MG63 (cell line): Measurements from ENCODE around the gene ZBED2. TPM values are rescaled to one million over a fixed set of nuclear protein-coding genes. Genes with fewer than 3 reads are reported as not detected.
"Not testable (repeated sequence)": the region's sequence is repeated elsewhere in the genome, so short reads cannot be mapped to it uniquely, and the experiment has no call there.

Experiments
- DNase-seq: peaks from one replicate; pipeline ENCODE4 v3.0.0-alpha.2; 2020
- H3K27me3 ChIP-seq: fragments of 250-450 bp; sonication (Bioruptor Pico); 2 replicates; pipeline ENCODE4 v1.5.1; 2020; ENCODE audit warnings: mild to moderate bottlenecking, moderate library complexity
- H3K36me3 ChIP-seq: fragments of 250-450 bp; sonication (Bioruptor Pico); 2 replicates; pipeline ENCODE4 v1.5.1; 2020; ENCODE audit warnings: mild to moderate bottlenecking, moderate library complexity
- H3K4me3 ChIP-seq: fragments of 250-450 bp; sonication (Bioruptor Pico); 2 replicates; pipeline ENCODE4 v1.5.1; 2020; ENCODE audit warnings: mild to moderate bottlenecking, moderate library complexity
- H3K9me3 ChIP-seq: fragments of 250-450 bp; sonication (Bioruptor Pico); 2 replicates; pipeline ENCODE4 v1.5.1; 2020; ENCODE audit warnings: mild to moderate bottlenecking, moderate library complexity
- total RNA-seq: library from RNA; depleted of rRNA; stranded (reverse); fragments of >200 nt; shearing (Covaris generic); gene quantifications from 2 replicates; pipeline ENCODE4 v1.2.3, GENCODE V29; 2014; ENCODE audit warnings: low replicate concordance; rRNA removed

Gene ZBED2, protein sequence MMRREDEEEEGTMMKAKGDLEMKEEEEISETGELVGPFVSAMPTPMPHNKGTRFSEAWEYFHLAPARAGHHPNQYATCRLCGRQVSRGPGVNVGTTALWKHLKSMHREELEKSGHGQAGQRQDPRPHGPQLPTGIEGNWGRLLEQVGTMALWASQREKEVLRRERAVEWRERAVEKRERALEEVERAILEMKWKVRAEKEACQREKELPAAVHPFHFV
- not detected in 2 replicates for total RNA-seq

DNA sequence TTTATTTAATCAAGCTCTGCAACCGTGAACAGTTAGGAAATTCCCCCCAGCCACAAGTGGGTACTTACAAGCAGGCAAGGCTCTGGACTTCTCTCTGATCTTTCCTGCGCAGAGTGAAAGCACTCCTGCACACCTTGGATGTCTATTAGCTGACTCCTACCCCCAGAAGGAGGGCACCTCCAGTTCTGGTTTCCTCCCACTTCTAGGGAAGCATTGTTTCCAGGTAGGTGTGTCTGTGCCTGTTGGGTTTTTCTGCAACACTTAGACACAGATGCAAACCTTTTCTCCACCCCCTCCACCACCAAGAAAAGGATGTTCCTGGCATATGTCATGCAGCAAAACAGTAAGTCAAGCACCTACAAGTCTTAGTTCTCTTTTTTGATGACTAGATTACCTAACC is at the start of gene ZBED2:
Gene ZBED2, minus strand, starts transcription at position 115 of the 400 bp plus-strand sequence. CDS start 1,145 bp downstream, outside the sequence.
- DNase-seq: no peak
- no peaks in the 10 kb centered on the region for H3K27me3 ChIP-seq
- no peak within 1 kb of the TSS for H3K4me3 ChIP-seq
- no peaks in the 10 kb centered on the region; the same call in 1 of the 2 replicates for H3K9me3 ChIP-seq
- no peaks in the 10 kb centered on the region for H3K36me3 ChIP-seq

DNA sequence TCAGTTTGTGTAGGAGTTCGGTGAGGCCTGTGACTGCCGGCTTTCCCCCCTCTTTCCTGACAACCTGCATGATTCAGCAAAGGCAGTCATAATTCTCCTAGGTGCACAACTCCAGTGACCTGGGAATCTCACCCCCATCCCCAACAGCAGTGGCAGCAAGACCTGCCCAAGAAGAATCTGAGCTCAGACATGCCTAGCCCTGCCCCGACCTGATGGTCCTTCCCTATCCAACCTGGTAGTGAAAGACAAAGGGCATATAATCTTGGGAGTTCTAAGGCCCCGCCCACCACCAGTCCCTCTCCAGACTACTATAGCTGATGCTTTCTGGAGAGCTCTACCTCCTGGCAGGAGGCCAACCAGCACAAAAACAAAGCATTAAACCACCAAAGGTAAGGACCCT is 44.2 kb upstream of the ZBED2 start:
- no peaks in the 10 kb centered on the region for H3K27me3 ChIP-seq
- no peaks in the 10 kb centered on the region for H3K36me3 ChIP-seq
- no peak for DNase-seq
- H3K9me3 ChIP-seq: peaks cover 3% of the 10 kb centered on the region
- no peak overlapping the region for H3K4me3 ChIP-seq

- DNase-seq: no peak
- H3K36me3 ChIP-seq: no peaks in the 10 kb centered on the region
- H3K4me3 ChIP-seq: no peak overlapping the region
- H3K9me3 ChIP-seq: peaks cover 5% of the 10 kb centered on the region; the same call in 1 of the 2 replicates
- H3K27me3 ChIP-seq: no peaks in the 10 kb centered on the region
Measured at GRCh38 chr3:111636366-111636885, 41.3 kb upstream of the ZBED2 start.

- DNase-seq: no peak
- Histone ChIP-seq H3K4me3 (no peak overlapping the region), H3K36me3 (no peaks in the 10 kb centered on the region), H3K9me3 (peaks cover 9% of the 10 kb centered on the region), H3K27me3 (no peaks in the 10 kb centered on the region)
Measured at GRCh38 chr3:111635403-111635802, 40.3 kb upstream of the ZBED2 start.

- not testable (repeated sequence) for DNase-seq, H3K4me3 ChIP-seq, H3K36me3 ChIP-seq, H3K27me3 ChIP-seq
- peaks cover 26% of the 10 kb centered on the region for H3K9me3 ChIP-seq
Measured at GRCh38 chr3:111630638-111631037, 35.5 kb upstream of the ZBED2 start.

DNA sequence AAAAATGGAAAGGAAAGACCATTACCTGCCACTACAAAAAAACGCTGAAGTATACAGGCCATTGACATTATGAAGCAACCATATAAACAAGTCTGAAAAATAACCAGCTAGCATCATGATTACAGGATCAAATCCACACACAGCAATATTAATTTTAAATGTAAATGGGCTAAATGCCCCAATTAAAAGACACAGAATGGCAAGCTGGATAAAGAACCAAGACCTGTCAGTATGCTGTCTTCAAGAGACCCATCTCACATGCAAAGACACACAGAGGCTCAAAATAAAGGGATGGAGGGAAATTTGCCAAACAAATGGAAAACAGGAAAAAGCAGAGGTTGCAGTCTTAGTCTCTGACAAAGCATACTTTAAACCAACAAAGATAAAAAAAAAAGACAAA is 33.9 kb upstream of the ZBED2 start:
- H3K9me3 ChIP-seq: peaks cover 26% of the 10 kb centered on the region
- not testable (repeated sequence) for H3K36me3 ChIP-seq, DNase-seq, H3K4me3 ChIP-seq, H3K27me3 ChIP-seq

DNA sequence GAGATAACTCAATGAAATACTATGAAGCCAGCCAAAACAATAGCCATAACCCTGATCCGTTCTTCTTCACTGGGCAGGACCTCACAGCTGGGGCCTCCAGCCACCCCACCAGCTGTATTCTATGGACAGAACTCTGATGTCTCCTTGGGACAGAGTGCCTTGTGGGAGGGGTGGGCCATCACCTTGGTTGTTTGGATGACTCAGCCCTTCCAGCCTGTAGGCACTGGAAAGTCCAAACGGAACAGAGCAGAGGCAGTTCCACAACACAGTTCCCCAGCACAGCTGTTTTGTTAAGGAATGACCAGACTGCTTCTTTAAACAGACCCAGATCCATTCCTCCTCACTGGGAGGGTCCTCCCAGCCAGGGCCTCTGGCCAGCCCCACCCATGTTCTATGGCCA is 31.9 kb upstream of the ZBED2 start:
- peaks cover 23% of the 10 kb centered on the region for H3K9me3 ChIP-seq
- no peak overlapping the region for H3K4me3 ChIP-seq
- no peaks in the 10 kb centered on the region for H3K36me3 ChIP-seq
- H3K27me3 ChIP-seq: no peaks in the 10 kb centered on the region
- DNase-seq: no peak

- H3K27me3 ChIP-seq: no peaks in the 10 kb centered on the region
- H3K9me3 ChIP-seq: no peaks in the 10 kb centered on the region
- no peaks in the 10 kb centered on the region for H3K36me3 ChIP-seq
Measured at GRCh38 chr3:111621535-111621934, 26.4 kb upstream of the ZBED2 start.

GRCh38 chr3:111619833-111620232 is 24.7 kb upstream of the ZBED2 start:
- no peaks in the 10 kb centered on the region for H3K9me3 ChIP-seq
- no peaks in the 10 kb centered on the region for H3K36me3 ChIP-seq
- no peak overlapping the region for H3K4me3 ChIP-seq
- DNase-seq: peak; percentile 39
- no peaks in the 10 kb centered on the region for H3K27me3 ChIP-seq

More at GRCh38 chr3:111621535-111621934, 26.4 kb upstream of the ZBED2 start:
- no peak overlapping the region for H3K4me3 ChIP-seq
- DNase-seq: no peak

DNA sequence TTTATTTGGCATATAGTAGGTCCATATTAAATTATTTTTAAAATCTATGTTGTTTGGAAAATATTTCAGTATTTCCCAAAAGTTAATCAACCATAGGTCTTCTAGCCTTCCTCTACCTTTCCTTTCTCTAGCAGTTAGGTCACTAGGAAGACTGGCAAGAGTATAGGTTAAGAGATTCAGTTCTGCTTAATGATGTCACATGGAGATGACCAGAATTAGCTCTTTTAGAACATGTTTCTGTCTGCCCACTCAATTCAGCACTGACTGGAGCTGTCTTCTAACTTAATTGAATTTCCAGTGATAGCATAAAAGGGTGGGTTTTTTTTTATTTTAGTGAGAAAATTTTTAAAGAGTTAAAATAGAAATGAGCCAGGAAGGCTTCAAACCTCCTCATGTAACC is 23.8 kb upstream of the ZBED2 start:
- Histone ChIP-seq H3K9me3 (no peaks in the 10 kb centered on the region), H3K27me3 (no peaks in the 10 kb centered on the region), H3K4me3 (no peak overlapping the region), H3K36me3 (no peaks in the 10 kb centered on the region)
- no peak for DNase-seq

DNA sequence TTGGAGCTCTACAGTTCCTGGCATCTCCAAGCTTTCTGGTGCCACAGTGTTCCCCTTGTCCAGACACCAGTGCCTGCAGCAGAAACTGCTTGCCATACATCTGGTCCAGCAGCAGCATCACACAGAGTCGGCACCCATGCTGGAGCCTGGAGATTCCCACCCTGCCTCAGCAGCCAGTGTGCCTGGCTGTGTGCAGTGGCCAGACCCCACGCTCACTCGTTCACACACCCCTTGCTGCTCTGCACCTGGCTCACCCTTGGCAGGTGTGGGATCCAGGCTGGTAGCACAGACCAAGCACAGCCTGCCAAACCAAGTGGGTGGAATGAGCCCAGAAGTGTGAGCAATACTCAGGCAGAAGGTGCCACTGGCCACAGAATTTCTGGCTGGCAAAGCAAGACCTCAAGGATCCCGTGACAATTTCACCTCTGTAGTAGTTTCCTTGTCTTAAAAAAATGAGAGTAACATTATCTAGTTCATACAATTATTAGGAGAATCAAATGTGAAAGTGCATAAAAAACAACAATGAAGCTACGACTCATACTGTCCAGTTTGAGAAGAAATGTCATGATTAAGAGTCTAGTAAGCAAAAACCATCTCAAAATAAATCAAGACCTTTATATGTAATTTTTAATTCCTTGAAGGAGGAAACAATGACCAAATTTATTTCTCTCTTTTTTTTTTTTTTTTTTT is 22.9 kb upstream of the ZBED2 start:
- Histone ChIP-seq H3K4me3 (no peak overlapping the region), H3K36me3 (no peaks in the 10 kb centered on the region), H3K27me3 (no peaks in the 10 kb centered on the region), H3K9me3 (no peaks in the 10 kb centered on the region)
- DNase-seq: peak; percentile 68

DNA sequence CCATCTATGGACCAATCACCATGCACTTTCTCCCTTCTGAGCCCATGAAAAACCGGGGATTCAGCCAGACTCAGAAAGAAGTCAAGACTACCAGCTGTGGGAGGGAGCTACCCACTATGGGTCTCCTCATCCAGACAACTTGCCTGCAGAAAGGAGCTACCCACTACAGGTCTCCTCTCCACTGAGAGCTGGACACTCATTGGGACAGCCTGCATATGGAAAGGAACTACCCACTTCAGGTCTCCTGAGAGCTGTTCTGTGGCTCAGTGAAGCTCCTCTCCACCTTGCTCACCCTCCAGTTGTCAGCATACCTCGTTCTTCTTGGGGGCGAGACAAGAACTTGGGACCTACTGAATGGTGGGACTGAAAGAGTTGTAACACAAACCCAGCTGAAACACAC is 22.3 kb upstream of the ZBED2 start:
- Histone ChIP-seq H3K4me3 (no peak overlapping the region), H3K36me3 (no peaks in the 10 kb centered on the region), H3K9me3 (no peaks in the 10 kb centered on the region), H3K27me3 (no peaks in the 10 kb centered on the region)
- no peak for DNase-seq

DNA sequence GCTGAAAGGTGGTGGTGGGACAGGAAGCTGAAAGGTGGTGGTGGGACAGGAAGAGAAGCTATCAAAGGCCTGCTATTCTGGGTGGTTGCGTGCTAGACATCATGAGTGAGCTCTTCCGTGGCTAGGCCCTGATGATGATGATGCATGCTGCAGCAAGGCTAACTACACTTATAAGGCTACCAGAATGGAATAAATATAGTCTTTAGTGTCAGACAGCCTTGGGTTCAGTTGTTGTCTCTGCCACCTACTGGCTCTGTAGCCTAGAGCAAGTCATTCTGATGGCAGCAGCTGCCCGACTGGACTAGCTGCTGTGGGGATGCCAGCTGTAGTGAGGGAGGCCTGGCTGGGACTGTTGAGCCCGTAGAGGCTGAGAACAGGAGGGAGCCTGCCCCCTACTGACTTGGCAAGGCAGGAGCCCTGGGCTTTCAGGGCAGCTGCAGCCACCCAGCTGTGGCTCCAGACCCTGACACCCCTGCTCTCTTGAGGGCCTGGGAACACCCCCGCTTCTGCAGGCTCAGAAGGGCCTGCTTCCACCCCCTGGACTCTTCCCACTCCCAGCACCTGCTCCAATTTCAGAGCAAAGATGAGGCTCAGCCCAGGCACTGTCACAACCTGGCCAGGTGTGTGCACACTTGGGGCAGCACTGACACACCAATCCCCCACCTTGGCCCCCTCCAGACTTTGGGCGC is 21.4 kb upstream of the ZBED2 start:
- H3K27me3 ChIP-seq: no peaks in the 10 kb centered on the region
- H3K9me3 ChIP-seq: no peaks in the 10 kb centered on the region
- H3K4me3 ChIP-seq: no peak overlapping the region
- no peak for DNase-seq
- no peaks in the 10 kb centered on the region for H3K36me3 ChIP-seq

- H3K27me3 ChIP-seq: no peaks in the 10 kb centered on the region
- no peak for DNase-seq
- H3K36me3 ChIP-seq: no peaks in the 10 kb centered on the region
- no peak overlapping the region for H3K4me3 ChIP-seq
- no peaks in the 10 kb centered on the region for H3K9me3 ChIP-seq
Measured at GRCh38 chr3:111615880-111616279, 20.7 kb upstream of the ZBED2 start.

DNA sequence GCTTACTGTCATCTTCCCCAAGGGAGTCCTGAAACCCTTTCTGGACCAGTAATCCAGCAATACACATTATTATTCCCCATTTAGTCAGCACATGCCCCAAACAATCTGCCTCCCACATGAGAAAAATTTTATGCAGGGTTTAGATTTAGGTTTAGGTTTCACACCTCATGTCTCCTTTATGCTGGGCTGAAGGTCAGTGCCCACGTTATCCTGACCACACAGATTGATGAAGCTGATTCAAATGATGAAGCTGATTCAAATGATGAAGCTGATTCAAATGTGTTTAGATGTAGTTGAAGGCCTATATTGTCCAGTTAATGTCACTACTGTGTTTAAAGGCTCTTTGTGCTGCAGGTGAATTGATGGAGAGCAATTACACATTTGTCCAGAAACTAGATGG is 18.1 kb upstream of the ZBED2 start:
- no peaks in the 10 kb centered on the region for H3K9me3 ChIP-seq
- no peaks in the 10 kb centered on the region for H3K36me3 ChIP-seq
- H3K27me3 ChIP-seq: no peaks in the 10 kb centered on the region
- DNase-seq: no peak
- H3K4me3 ChIP-seq: no peak overlapping the region

DNA sequence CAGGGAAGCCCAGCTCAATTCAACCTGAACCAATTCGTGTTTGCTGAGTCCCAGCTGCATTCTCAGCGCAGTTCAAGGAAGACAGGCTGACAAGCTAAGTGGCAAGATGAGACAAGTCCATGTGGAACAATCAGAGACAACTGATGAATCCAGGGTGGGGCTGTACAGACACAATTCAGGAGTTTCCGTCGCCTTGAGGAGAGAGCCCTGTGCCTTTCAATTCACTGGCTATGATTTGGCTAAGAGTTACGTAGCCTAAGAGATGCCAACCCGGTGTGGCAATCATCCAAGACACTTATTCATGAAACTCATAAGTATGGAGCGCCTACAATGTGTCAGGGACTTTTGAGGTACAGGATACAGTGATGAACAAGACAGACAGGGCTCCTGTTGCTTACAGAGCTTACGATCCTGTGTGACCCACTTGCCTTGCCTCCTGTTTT is 15.5 kb upstream of the ZBED2 start:
- no peaks in the 10 kb centered on the region for H3K36me3 ChIP-seq

DNA sequence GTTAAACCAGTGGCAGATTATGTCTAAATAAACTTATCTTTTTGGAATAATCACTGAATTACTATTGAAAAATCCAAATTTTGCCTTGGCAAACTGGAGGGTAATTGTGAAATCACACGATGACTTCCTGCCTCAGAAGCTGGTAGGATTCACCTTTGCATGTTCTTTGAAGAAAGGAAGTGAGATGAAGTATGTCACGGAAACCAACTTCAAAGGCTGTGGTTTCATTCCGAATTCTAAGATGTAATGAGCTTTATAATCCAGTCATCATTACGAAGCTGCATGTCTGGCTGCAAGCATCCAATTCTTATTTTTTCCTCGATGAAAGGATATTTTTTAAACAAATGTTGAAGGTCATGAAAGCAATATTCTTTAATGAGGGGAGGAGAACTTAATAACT is 15.0 kb upstream of the ZBED2 start:
- no peak for DNase-seq
- no peaks in the 10 kb centered on the region for H3K9me3 ChIP-seq
- no peaks in the 10 kb centered on the region for H3K36me3 ChIP-seq
- H3K27me3 ChIP-seq: no peaks in the 10 kb centered on the region
- no peak overlapping the region for H3K4me3 ChIP-seq

More for the DNA sequence above, 15.5 kb upstream of the ZBED2 start:
- Histone ChIP-seq H3K4me3 (no peak overlapping the region), H3K27me3 (no peaks in the 10 kb centered on the region), H3K9me3 (no peaks in the 10 kb centered on the region)
- DNase-seq: no peak
